ENCODE results near the gene HDGFL1. TPM values are rescaled to one million over a fixed set of nuclear protein-coding genes. Genes with fewer than 3 reads are reported as not detected.

HDGFL1 gene
- total RNA-seq, 4 donors from 2014 or later = 0.40 TPM; not detected in 3

DNA sequence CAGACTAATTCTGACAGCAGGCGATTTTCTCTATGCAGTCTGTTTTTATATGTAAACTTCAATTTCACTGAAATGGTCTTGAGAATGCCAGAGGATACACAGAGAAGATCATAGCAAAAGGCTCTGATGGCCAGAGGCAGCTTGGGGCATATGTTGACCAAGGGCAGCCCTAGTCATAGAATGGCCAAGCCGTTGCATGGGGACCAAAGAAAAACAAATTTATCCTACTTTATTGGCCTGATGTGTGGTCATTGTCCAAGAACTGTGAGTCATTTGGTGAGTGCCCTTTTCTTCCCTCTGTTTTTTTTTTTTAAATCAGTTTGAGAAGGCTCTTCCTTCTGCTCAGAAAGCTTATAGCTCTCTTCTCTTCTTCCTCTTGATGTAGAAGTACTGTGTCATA lies 5.8 kb downstream of the HDGFL1 start:
- no peak for TF ChIP-seq POLR2A (IDR thresholded peaks at IDR 0.05)
- TF ChIP-seq, protein P1, sequence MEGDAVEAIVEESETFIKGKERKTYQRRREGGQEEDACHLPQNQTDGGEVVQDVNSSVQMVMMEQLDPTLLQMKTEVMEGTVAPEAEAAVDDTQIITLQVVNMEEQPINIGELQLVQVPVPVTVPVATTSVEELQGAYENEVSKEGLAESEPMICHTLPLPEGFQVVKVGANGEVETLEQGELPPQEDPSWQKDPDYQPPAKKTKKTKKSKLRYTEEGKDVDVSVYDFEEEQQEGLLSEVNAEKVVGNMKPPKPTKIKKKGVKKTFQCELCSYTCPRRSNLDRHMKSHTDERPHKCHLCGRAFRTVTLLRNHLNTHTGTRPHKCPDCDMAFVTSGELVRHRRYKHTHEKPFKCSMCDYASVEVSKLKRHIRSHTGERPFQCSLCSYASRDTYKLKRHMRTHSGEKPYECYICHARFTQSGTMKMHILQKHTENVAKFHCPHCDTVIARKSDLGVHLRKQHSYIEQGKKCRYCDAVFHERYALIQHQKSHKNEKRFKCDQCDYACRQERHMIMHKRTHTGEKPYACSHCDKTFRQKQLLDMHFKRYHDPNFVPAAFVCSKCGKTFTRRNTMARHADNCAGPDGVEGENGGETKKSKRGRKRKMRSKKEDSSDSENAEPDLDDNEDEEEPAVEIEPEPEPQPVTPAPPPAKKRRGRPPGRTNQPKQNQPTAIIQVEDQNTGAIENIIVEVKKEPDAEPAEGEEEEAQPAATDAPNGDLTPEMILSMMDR (IDR thresholded peaks at IDR 0.05) = no peak
- no peak overlapping the region for H3K27ac ChIP-seq
- H3K36me3 ChIP-seq = no peaks in the 10 kb centered on the region
- no peaks in the 10 kb centered on the region for H3K9me3 ChIP-seq
- intact Hi-C loops (cut with DNase I) = no loop called here
- 79 to 91% methylated on average over 2 of the region's 2 CpGs for WGBS, 2 donors
- H3K4me1 ChIP-seq = no peaks in the 10 kb centered on the region
- H3K4me3 ChIP-seq (replicated peaks in 1 of 3) = no peak overlapping the region
- no peaks in the 10 kb centered on the region for H3K27me3 ChIP-seq
- DNase-seq = no peak

DNA sequence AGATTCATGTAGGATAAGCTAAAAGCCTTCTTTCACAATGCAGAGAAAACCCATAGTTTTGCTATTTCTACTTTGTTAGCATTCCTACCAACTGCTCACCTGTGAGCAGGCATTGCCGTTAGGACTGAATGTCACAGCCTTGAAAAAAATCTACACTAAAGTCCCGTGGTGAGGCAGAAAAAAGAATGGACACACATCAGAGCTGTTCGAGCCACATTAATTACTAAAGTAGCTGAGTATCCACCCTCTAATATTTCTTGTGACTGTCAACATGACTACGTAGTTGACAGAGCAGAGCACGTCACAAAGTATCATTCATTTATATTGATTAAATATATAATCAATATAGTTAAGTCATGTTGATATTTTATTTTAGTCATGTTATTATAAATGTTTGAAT lies 10.1 kb downstream of the HDGFL1 start:
- WGBS, 2 donors = 51 to 63% methylated on average over 5 of the region's 5 CpGs
- Histone ChIP-seq H3K4me3 (replicated peaks in 1 of 3) (no peak overlapping the region), H3K4me1 (no peaks in the 10 kb centered on the region), H3K27me3 (no peaks in the 10 kb centered on the region), H3K9me3 (no peaks in the 10 kb centered on the region), H3K36me3 (no peaks in the 10 kb centered on the region), H3K27ac (no peak overlapping the region)
- intact Hi-C loops (cut with DNase I) = no loop called here
- DNase-seq = no peak
- TF ChIP-seq POLR2A (IDR thresholded peaks at IDR 0.05) = no peak
- TF ChIP-seq, protein P1 (IDR thresholded peaks at IDR 0.05) = no peak

DNA sequence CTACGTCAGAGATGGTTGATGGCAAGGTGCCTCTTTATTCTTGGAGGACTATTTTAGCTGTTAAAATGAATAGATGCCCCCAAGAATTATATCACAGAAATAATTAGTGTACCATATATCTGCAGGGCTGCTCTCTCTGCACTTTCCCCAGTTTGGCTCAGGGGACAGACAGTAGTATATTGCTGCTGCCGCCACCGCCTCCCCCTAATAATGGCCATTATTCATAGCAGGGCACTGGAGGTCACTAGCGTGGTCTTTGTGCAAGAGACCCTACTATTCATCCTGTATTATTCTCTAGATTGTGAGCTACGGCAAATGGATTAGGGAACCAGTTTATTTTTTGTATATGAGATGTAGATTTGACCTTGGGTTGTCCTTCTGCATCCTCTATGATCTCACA lies 11.0 kb downstream of the HDGFL1 start:
- H3K27me3 ChIP-seq = no peaks in the 10 kb centered on the region
- DNase-seq = no peak
- H3K4me1 ChIP-seq = no peaks in the 10 kb centered on the region
- no peaks in the 10 kb centered on the region for H3K36me3 ChIP-seq
- intact Hi-C loops (cut with DNase I) = no loop called here
- H3K4me3 ChIP-seq (replicated peaks in 1 of 3) = no peak overlapping the region
- WGBS, 2 donors = 95 to 96% methylated on average over 5 of the region's 5 CpGs
- H3K27ac ChIP-seq = no peak overlapping the region
- TF ChIP-seq, protein P1 (IDR thresholded peaks at IDR 0.05) = no peak
- TF ChIP-seq POLR2A (IDR thresholded peaks at IDR 0.05) = no peak
- H3K9me3 ChIP-seq = no peaks in the 10 kb centered on the region

DNA sequence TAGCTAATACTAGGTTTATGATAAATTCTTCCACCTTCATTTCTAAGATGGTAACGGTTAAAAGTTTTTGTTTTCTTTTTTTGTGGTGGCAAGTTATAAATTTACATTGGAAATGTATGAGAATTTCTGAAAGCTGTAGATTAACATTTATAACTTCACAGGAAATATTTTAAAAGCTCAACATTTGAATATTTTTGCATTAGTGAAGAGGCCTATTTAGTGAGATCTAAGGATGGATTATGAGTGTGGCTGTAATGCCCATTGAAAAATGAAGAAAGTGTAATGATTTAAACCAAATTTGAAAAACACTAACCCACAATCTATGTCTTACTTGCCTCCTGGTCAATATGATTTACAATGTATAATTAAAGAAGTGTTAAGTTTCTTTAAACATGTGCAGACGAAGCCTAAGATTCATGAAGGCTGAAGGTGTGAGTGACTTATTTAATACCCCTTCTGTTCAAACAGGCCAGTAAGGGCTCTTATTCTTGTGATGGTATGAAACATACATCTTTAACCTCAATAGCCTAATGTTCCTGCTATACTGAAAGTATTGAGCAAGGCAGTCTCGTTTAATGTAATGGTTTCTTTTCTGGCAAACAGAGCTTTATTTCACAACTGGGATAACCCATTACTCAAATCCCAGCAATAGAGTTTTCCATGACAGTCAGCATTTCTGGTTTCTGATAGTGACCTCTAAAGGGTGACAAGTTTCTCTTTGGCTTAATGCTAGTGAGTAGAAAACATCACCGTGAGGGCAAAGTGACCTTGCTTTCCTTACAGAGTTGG lies 13.2 kb downstream of the HDGFL1 start:
- no peaks in the 10 kb centered on the region for H3K36me3 ChIP-seq
- no peak for DNase-seq
- H3K9me3 ChIP-seq = no peaks in the 10 kb centered on the region
- TF ChIP-seq, protein P1 (IDR thresholded peaks at IDR 0.05) = no peak
- TF ChIP-seq POLR2A (IDR thresholded peaks at IDR 0.05) = no peak
- H3K4me3 ChIP-seq (replicated peaks in 1 of 3) = no peak overlapping the region
- peaks cover 0 to 5% of the 10 kb centered on the region in 2 donors for H3K4me1 ChIP-seq
- H3K27ac ChIP-seq = no peak overlapping the region
- H3K27me3 ChIP-seq = no peaks in the 10 kb centered on the region
- intact Hi-C loops (cut with DNase I) = no loop called here
- 85 to 90% methylated on average over 4 of the region's 4 CpGs for WGBS, 2 donors

DNA sequence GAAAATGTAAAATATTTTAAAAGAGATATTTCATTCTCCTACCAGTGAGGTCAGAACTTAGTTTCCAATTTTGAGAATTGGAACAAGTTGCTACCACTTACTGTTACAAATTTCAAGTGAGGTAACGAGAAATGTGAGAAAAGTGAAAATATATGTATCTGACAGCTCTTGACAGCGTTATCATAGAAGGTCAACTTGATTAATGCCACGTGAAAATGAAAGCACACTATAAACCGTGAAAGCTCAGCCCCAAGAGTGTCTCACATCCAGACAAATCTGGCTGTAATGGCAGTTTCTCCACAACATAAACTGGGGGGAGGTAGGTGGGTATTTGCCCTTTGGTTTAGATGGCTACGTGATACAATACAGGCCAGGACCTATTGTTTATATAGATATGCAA lies 13.9 kb downstream of the HDGFL1 start:
- H3K4me3 ChIP-seq (replicated peaks in 1 of 3) = no peak overlapping the region
- no peaks in the 10 kb centered on the region for H3K9me3 ChIP-seq
- H3K27ac ChIP-seq = no peak overlapping the region
- H3K4me1 ChIP-seq = peaks cover 0 to 5% of the 10 kb centered on the region in 2 donors
- H3K36me3 ChIP-seq = no peaks in the 10 kb centered on the region
- 85 to 96% methylated on average over 5 of the region's 5 CpGs for WGBS, 2 donors
- no peak for DNase-seq
- no peaks in the 10 kb centered on the region for H3K27me3 ChIP-seq
- TF ChIP-seq, protein P1 (IDR thresholded peaks at IDR 0.05) = no peak
- TF ChIP-seq POLR2A (IDR thresholded peaks at IDR 0.05) = no peak
- intact Hi-C loops (cut with DNase I) = no loop called here

All from thyroid gland (tissue), 4 donors.